IMR-90 (cell line): ENCODE results near the gene SLC35F3. TPM values are rescaled to one million over a fixed set of nuclear protein-coding genes. Genes with fewer than 3 reads are reported as not detected.

Experiments
- ATAC-seq: fragments of 200-7000 bp; cut with Tn5 transposase; 2 replicates; pipeline ENCODE4 v1.9.1; 2020; ENCODE audit warnings: low read depth, mild to moderate bottlenecking, moderate library complexity
- BruUV-seq: library from RNA; stranded (reverse); fragments of 400-500 nt; replicated peaks from 2 replicates; lab custom pipeline; 2021; lab: Mats Ljungman, UMichigan
- CTCF ChIA-PET: fragments of 300-600 bp; formaldehyde crosslinking; extraction: SDS; loops from one replicate; lab custom pipeline; 2021; ENCODE audit warnings: antibody characterized with exemption; lab: Yijun Ruan, JAX
- POLR2A ChIA-PET: fragments of 300-600 bp; sonication (Branson Sonifier 250); formaldehyde crosslinking; loops from one replicate; lab custom pipeline; 2022; ENCODE audit warnings: antibody characterized with exemption; ENCODE audit not compliant: unreplicated experiment; lab: Charles Lee
- DNase-seq: peaks from one replicate; pipeline ENCODE4 v3.0.0; 2013
- H2AFZ ChIP-seq: replicated peaks from 2 replicates; pipeline ENCODE3; 2013; ENCODE audit warnings: low read length, mild to moderate bottlenecking; ENCODE audit not compliant: poor library complexity
- H2AK5ac ChIP-seq: 2 replicates; pipeline ENCODE4 v1.6.1; 2013; ENCODE audit warnings: low read depth, low read length, inconsistent platforms
- H2AK9ac ChIP-seq: replicated peaks from 2 replicates; pipeline ENCODE3; 2013; ENCODE audit warnings: mild to moderate bottlenecking, low read depth, low read length, moderate library complexity; ENCODE audit not compliant: poor library complexity
- H2BK120ac ChIP-seq: 2 replicates; pipeline ENCODE4 v1.6.1; 2013; ENCODE audit warnings: low read depth, low read length, inconsistent platforms
- H2BK15ac ChIP-seq: 3 replicates; pipeline ENCODE4 v1.6.1; 2013; ENCODE audit warnings: low read depth, low read length, inconsistent platforms
- H2BK20ac ChIP-seq: 2 replicates; pipeline ENCODE4 v1.6.1; 2013; ENCODE audit warnings: low read depth, mild to moderate bottlenecking, inconsistent platforms, low read length, moderate library complexity
- H2BK5ac ChIP-seq: 2 replicates; pipeline ENCODE4 v1.6.1; 2013; ENCODE audit warnings: mild to moderate bottlenecking, low read depth, low read length, inconsistent platforms; ENCODE audit not compliant: poor library complexity, severe bottlenecking
- H3K14ac ChIP-seq: replicated peaks from 2 replicates; pipeline ENCODE4 v1.6.1; 2013; ENCODE audit warnings: low read depth, low read length, inconsistent platforms
- H3K18ac ChIP-seq: 2 replicates; pipeline ENCODE4 v1.6.1; 2013; ENCODE audit warnings: low read depth, low read length, control low read depth
- H3K23ac ChIP-seq: 2 replicates; pipeline ENCODE4 v1.6.1; 2013; ENCODE audit warnings: low read depth, low read length, inconsistent platforms
- H3K27ac ChIP-seq: 2 replicates; pipeline ENCODE4 v1.5.1; 2013; ENCODE audit warnings: mild to moderate bottlenecking, control low read depth, low read length; ENCODE audit not compliant: insufficient read depth
- H3K27me3 ChIP-seq: 2 replicates; pipeline ENCODE4 v1.6.1; 2013; ENCODE audit warnings: low read length; ENCODE audit not compliant: control insufficient read depth, insufficient read depth
- H3K36me3 ChIP-seq: 2 replicates; pipeline ENCODE4 v1.6.1; 2013; ENCODE audit warnings: low read length, mixed read lengths; ENCODE audit not compliant: control insufficient read depth, insufficient read depth
- H3K4ac ChIP-seq: 2 replicates; pipeline ENCODE4 v1.6.1; 2013; ENCODE audit warnings: low read depth, low read length, inconsistent platforms
- H3K4me1 ChIP-seq: 2 replicates; pipeline ENCODE4 v1.6.1; 2013; ENCODE audit warnings: low read length, mixed read lengths; ENCODE audit not compliant: control insufficient read depth, insufficient read depth
- H3K4me2 ChIP-seq: 2 replicates; pipeline ENCODE4 v1.6.1; 2013; ENCODE audit warnings: low read depth, mild to moderate bottlenecking, control low read depth, low read length, moderate library complexity
- H3K4me3 ChIP-seq: 2 replicates; pipeline ENCODE4 v1.5.1; 2013; ENCODE audit warnings: low read depth, mild to moderate bottlenecking, control low read depth, low read length, moderate library complexity; ENCODE audit not compliant: insufficient read depth
- H3K56ac ChIP-seq: 2 replicates; pipeline ENCODE4 v1.6.1; 2013; ENCODE audit warnings: low read length, inconsistent platforms; ENCODE audit not compliant: insufficient read depth; ENCODE audit errors: extremely low read depth
- H3K79me1 ChIP-seq, 2 experiments: 2 replicates each; pipeline ENCODE4 v1.6.1; 2013; ENCODE audit warnings: low read length in 2 of 2, inconsistent platforms in 1 of 2, low read depth in 1 of 2
- H3K9ac ChIP-seq: 2 replicates; pipeline ENCODE4 v1.6.1; 2013; ENCODE audit warnings: low read depth, low read length, control low read depth
- H3K9me1 ChIP-seq: 2 replicates; pipeline ENCODE4 v1.6.1; 2013; ENCODE audit warnings: low read length, inconsistent platforms; ENCODE audit not compliant: insufficient read depth
- H3K9me3 ChIP-seq: 2 replicates; pipeline ENCODE4 v1.6.1; 2013; ENCODE audit warnings: low read length; ENCODE audit not compliant: control insufficient read depth, insufficient read depth
- H4K20me1 ChIP-seq: 2 replicates; pipeline ENCODE4 v1.6.1; 2013; ENCODE audit warnings: low read length, inconsistent platforms; ENCODE audit not compliant: insufficient read depth
- H4K5ac ChIP-seq: 2 replicates; pipeline ENCODE4 v1.6.1; 2013; ENCODE audit warnings: mild to moderate bottlenecking, low read depth, low read length, control low read depth
- H4K8ac ChIP-seq, 2 experiments: 2 replicates each; pipeline ENCODE4 v1.6.1; 2013; ENCODE audit warnings: low read depth in 2 of 2, low read length in 2 of 2, control low read depth in 1 of 2, inconsistent platforms in 1 of 2
- H4K91ac ChIP-seq: 2 replicates; pipeline ENCODE4 v1.6.1; 2013; ENCODE audit warnings: low read depth, low read length, inconsistent platforms; ENCODE audit not compliant: insufficient read depth
- BHLHE40 ChIP-seq: fragments of 150-350 bp; IDR thresholded peaks from 2 replicates; pipeline ENCODE4 v1.6.1; 2016; ENCODE audit warnings: mild to moderate bottlenecking, low read depth, low read length
- CEBPB ChIP-seq: IDR thresholded peaks from 2 replicates; pipeline ENCODE4 v1.6.1; 2012; ENCODE audit warnings: low read depth, low read length, improper control_type of control experiment
- CHD1 ChIP-seq: IDR thresholded peaks from 2 replicates; pipeline ENCODE4 v1.6.1; 2012; ENCODE audit warnings: low read depth, low read length, improper control_type of control experiment
- ELK1 ChIP-seq: fragments of 150-350 bp; IDR thresholded peaks from 2 replicates; pipeline ENCODE4 v1.6.1; 2016; ENCODE audit warnings: low read depth, mild to moderate bottlenecking, low read length, moderate library complexity, borderline replicate concordance
- MAFK ChIP-seq: IDR thresholded peaks from 2 replicates; pipeline ENCODE4 v1.6.1; 2012; ENCODE audit warnings: low read depth, low read length, improper control_type of control experiment
- MAZ ChIP-seq: IDR thresholded peaks from 2 replicates; pipeline ENCODE4 v1.6.1; 2012; ENCODE audit warnings: low read depth, mild to moderate bottlenecking, low read length, improper control_type of control experiment, moderate library complexity, borderline replicate concordance
- NFE2L2 ChIP-seq: fragments of 150-350 bp; IDR thresholded peaks from 2 replicates; pipeline ENCODE4 v1.6.1; 2016; ENCODE audit warnings: low read depth, mild to moderate bottlenecking, low read length
- POLR2A ChIP-seq: IDR thresholded peaks from 2 replicates; pipeline ENCODE4 v1.6.1; 2012; ENCODE audit warnings: mild to moderate bottlenecking, low read depth, low read length
- RCOR1 ChIP-seq: IDR thresholded peaks from 2 replicates; pipeline ENCODE4 v1.6.1; 2012; ENCODE audit warnings: mild to moderate bottlenecking, low read length, improper control_type of control experiment; ENCODE audit not compliant: insufficient replicate concordance
- RFX5 ChIP-seq: IDR thresholded peaks from 2 replicates; pipeline ENCODE4 v1.8.0; 2012; ENCODE audit warnings: low read depth, mild to moderate bottlenecking, low read length, moderate library complexity
- SMC3 ChIP-seq: fragments of 150-350 bp; IDR thresholded peaks from 2 replicates; pipeline ENCODE4 v1.6.1; 2016; ENCODE audit warnings: low read depth, mild to moderate bottlenecking, antibody characterized with exemption, low read length, moderate library complexity
- USF2 ChIP-seq: fragments of 150-350 bp; IDR thresholded peaks from 2 replicates; pipeline ENCODE4 v1.6.1; 2017; ENCODE audit warnings: mild to moderate bottlenecking, antibody characterized with exemption, low read length, low read depth
- WGBS, 2 experiments: methylation state at CpG; one replicate each; pipeline versions ENCODE4 v1.1.5 to v1.1.7; 2013; ENCODE audit warnings: missing lambda C conversion rate in 2 of 2; ENCODE audit not compliant: insufficient read length in 1 of 2; ENCODE audit errors: extremely low coverage in 2 of 2; 5-methylcytosine and 5-hydroxymethylcytosine counted together
- dilution Hi-C: fragments of 300-500 bp; cut with HindIII; formaldehyde crosslinking; loops from one replicate; pipeline ENCODE4 v1.14.3; 2018; ENCODE audit warnings: low sequenced_read_pairs; ENCODE audit not compliant: unreplicated experiment
- in situ Hi-C: fragments of 300-500 bp; cut with MboI; formaldehyde crosslinking; loops from 3 replicates; pipeline ENCODE4 v1.14.3; 2019; ENCODE audit warnings: low sequenced_read_pairs, inconsistent platforms, mixed read lengths
- intact Hi-C: fragments of 100-400 bp; cut with micrococcal nuclease; formaldehyde crosslinking; loops from 2 replicates; pipeline ENCODE4 v1.10.0; 2022
- polyA plus RNA-seq, 3 experiments: library from polyadenylated mRNA; depleted of rRNA; stranded (reverse); fragments of >200 nt; gene quantifications; 2 replicates each; pipeline ENCODE4 v1.2.3, GENCODE V29; 2012; ENCODE audit warnings: low replicate concordance in 1 of 3
- total RNA-seq: library from RNA; depleted of rRNA; stranded (reverse); fragments of >200 nt; gene quantifications from 2 replicates; pipeline ENCODE4 v1.2.3, GENCODE V29; 2012

SLC35F3 gene
- total and polyA plus RNA-seq, 2 of the 4 experiments (the other 2 are of a cell fraction) = under 0.01 to 0.17 TPM

GRCh38 chr1:233936422-233936821 lies 31.9 kb downstream of the SLC35F3 start:
- dilution Hi-C loops (no loop called here), intact Hi-C loops (no loop called here), in situ Hi-C loops (no loop called here)
- H3K4me2 ChIP-seq = no peak overlapping the region
- H3K4ac ChIP-seq = no peak overlapping the region
- no peak overlapping the region for H2AFZ ChIP-seq
- ChIA-PET CTCF (no interaction called here), POLR2A (no interaction called here)
- ATAC-seq (no peak), DNase-seq (no peak)
- H4K91ac ChIP-seq = no peak overlapping the region
- no peak overlapping the region for H3K56ac ChIP-seq
- H3K36me3 ChIP-seq = no peaks in the 10 kb centered on the region
- H2BK15ac ChIP-seq = no peak overlapping the region
- WGBS, 2 experiments = no CpG with 5 or more reads among the region's 1 CpG
- H4K5ac ChIP-seq = no peak overlapping the region
- no peak overlapping the region for H3K18ac ChIP-seq
- H2BK5ac ChIP-seq = no peak overlapping the region
- H3K9me1 ChIP-seq = no peaks in the 10 kb centered on the region
- H3K4me1 ChIP-seq = no peaks in the 10 kb centered on the region
- H2BK20ac ChIP-seq = no peak overlapping the region
- no peak overlapping the region for H3K9ac ChIP-seq
- H3K79me1 ChIP-seq = no peaks in the 10 kb centered on the region
- no peak overlapping the region for H2BK120ac ChIP-seq
- H3K14ac ChIP-seq = no peak overlapping the region
- H3K4me3 ChIP-seq = no peak overlapping the region
- H3K27ac ChIP-seq = no peak overlapping the region
- no peaks in the 10 kb centered on the region for H3K27me3 ChIP-seq
- H3K9me3 ChIP-seq = peaks cover 12% of the 10 kb centered on the region
- no peaks in the 10 kb centered on the region for H4K20me1 ChIP-seq
- H3K23ac ChIP-seq = no peak overlapping the region
- no TSS peak for BruUV-seq
- no peak overlapping the region for H2AK5ac ChIP-seq
- no peak overlapping the region for H2AK9ac ChIP-seq
- TF ChIP-seq MAFK = no peak
- TF ChIP-seq NFE2L2 = no peak
- TF ChIP-seq SMC3 = no peak
- no peak for TF ChIP-seq RCOR1
- TF ChIP-seq BHLHE40 = no peak
- no peak for TF ChIP-seq ELK1
- TF ChIP-seq CHD1 = no peak
- TF ChIP-seq RFX5 = no peak
- TF ChIP-seq MAZ = no peak
- no peak for TF ChIP-seq POLR2A
- no peak for TF ChIP-seq USF2
- no peak for TF ChIP-seq CEBPB
- H4K8ac ChIP-seq = no peak overlapping the region
